COLO668 (cell line): ENCODE measurements around the gene CHD6.

ENCODE experiments used
- DNase-seq: peaks from one replicate; lab custom pipeline; 2025; ENCODE audit not compliant: unreplicated experiment; lab: John Stamatoyannopoulos, UW

CHD6 gene

GRCh38 chr20:41468994-41469600 is 149.1 kb downstream of the CHD6 start:
- DNase-seq = no peak

- DNase-seq = no peak
These were observed 150.5 kb downstream of the CHD6 start for GRCh38 chr20:41467690-41468089.

- DNase-seq = no peak
These were observed 151.0 kb downstream of the CHD6 start for GRCh38 chr20:41467220-41467619.

- DNase-seq = no peak
These were observed 154.6 kb downstream of the CHD6 start for GRCh38 chr20:41463567-41463966.

GRCh38 chr20:41462372-41463161 is 155.6 kb downstream of the CHD6 start:
- DNase-seq = no peak

GRCh38 chr20:41458761-41459160 is 159.4 kb downstream of the CHD6 start:
- no peak for DNase-seq

- DNase-seq = no peak
These were observed 160.9 kb downstream of the CHD6 start for GRCh38 chr20:41457173-41457857.

- DNase-seq = no peak
These were observed 161.8 kb downstream of the CHD6 start for GRCh38 chr20:41456351-41456750.

GRCh38 chr20:41454250-41454649 is 163.9 kb downstream of the CHD6 start:
- DNase-seq = no peak

- no peak for DNase-seq
These were observed 164.9 kb downstream of the CHD6 start for GRCh38 chr20:41453010-41453950.

- no peak for DNase-seq
These were observed 166.0 kb downstream of the CHD6 start for GRCh38 chr20:41452226-41452625.

- no peak for DNase-seq
These were observed 171.2 kb downstream of the CHD6 start for GRCh38 chr20:41447006-41447405.

- DNase-seq = no peak
These were observed 171.7 kb downstream of the CHD6 start for GRCh38 chr20:41446456-41446855.

GRCh38 chr20:41444821-41445220 is 173.4 kb downstream of the CHD6 start:
- no peak for DNase-seq

- no peak for DNase-seq
These were observed 174.5 kb downstream of the CHD6 start for GRCh38 chr20:41443691-41444090.

GRCh38 chr20:41440882-41441281 is 177.3 kb downstream of the CHD6 start:
- DNase-seq = no peak

- no peak for DNase-seq
These were observed 180.3 kb downstream of the CHD6 start for GRCh38 chr20:41437836-41438235.

- no peak for DNase-seq
These were observed 181.5 kb downstream of the CHD6 start for GRCh38 chr20:41436679-41437078.

- DNase-seq = no peak
These were observed 185.0 kb downstream of the CHD6 start for GRCh38 chr20:41433203-41433602.

GRCh38 chr20:41432746-41433145 is 185.4 kb downstream of the CHD6 start:
- DNase-seq = no peak

- DNase-seq = no peak
These were observed 189.9 kb downstream of the CHD6 start for GRCh38 chr20:41428285-41428684.
